COLO668 (cell line): ENCODE results near the gene PIK3AP1.
"Not testable (repeated sequence)": the region's sequence is repeated elsewhere in the genome, so short reads cannot be mapped to it uniquely, and the experiment has no call there.

Experiments
- DNase-seq: peaks from one replicate; lab custom pipeline; 2025; ENCODE audit not compliant: unreplicated experiment; lab: John Stamatoyannopoulos, UW

Gene PIK3AP1

GRCh38 chr10:96699613-96700012 lies 20.7 kb downstream of the PIK3AP1 start:
- no peak for DNase-seq

- not testable (repeated sequence) for DNase-seq
Measured at GRCh38 chr10:96698305-96698704, 22.0 kb downstream of the PIK3AP1 start.

DNA sequence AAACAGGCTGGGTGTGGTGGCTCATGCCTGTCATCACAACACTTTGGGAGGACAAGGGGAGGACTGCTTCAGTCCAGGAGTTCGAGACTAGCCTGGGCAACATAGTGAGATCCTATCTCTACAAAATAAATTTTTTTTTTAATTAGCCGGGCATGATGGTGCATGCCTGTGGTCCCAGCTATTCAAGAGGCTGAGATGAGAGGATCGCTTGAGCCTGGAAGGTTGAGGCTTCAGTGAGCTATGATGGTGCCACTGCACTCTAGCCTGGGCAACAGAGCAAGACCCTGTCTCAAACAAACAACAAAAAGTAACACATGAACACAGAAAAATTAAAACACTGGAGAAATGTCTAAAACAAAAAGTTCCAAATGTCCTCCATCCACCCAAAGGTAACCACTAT lies 22.9 kb downstream of the PIK3AP1 start:
- DNase-seq: no peak

DNA sequence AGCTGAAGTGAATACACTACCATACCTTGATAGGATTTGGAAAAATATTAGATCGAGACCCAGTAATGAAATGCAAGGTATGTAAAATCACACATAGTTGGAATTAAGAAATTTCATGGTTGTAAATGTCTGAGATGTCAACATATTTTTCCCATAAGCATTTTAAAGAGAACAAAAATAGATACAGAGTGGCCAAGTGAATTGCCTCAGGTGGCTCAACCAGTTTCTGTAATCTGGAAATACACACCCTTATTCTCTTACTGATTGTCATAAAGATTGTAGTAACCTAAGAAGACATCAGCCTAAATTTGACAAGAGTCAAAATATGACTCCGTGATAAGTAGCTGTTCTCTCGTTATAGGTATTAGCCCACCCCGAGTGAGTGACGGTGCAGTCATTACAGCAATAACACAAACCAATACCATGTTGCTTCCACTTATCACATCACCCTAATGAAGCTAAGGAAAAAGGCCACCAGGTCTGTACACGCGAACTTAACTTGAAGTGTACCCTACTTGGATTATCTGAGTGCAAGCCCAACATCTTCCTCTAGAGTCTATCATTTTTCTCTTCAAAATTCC lies 23.4 kb downstream of the PIK3AP1 start:
- no peak for DNase-seq

DNA sequence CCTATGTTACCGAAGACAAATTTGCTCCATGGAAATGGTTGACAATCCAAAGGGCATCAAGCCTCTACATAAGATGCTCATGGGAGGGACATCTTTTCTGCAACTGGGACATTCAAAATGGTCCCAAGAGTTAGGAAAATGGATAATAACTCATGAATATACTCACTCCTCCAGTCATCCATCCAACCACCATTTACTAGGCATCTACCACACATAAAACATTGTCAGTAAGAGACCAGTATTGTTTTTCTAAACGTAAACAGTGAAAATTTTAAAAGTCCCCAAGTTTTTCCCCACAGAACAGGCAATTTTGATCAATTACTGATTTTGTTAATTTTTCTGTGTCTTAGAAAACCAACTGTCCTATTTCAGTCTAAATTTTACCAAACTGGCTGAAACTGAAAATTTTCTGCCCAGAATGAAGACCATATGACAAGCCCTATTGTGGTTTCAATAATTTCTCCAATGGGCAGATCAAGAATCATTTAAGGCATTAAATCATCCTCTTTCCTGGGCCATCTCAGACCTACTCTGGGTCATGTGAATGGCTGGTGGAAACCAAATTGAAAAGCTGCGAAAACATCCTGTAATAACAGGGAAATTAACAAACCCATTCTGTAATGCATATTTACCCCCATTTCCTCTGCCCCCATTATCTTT lies 24.2 kb downstream of the PIK3AP1 start:
- DNase-seq: no peak

DNA sequence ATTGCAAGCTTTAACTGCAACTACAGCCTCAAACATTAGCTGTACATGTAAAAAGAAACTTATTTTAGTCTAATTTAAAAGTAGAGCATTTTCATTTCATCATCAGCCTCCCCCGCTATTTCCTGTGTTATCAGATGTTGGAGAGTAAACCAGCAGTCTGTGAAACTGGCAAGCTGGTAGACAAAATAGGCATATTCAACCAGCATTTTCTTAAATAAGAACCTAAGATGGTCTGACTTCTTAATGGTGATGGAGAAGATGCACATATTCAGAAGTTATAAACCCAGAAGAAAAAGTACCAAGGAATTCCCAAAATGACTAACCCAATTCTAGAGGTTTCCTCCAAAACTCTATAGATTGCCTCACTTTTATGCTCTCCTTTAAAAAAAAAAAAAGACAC lies 24.9 kb downstream of the PIK3AP1 start:
- no peak for DNase-seq

GRCh38 chr10:96693431-96693830 lies 26.9 kb downstream of the PIK3AP1 start:
- DNase-seq: no peak

DNA sequence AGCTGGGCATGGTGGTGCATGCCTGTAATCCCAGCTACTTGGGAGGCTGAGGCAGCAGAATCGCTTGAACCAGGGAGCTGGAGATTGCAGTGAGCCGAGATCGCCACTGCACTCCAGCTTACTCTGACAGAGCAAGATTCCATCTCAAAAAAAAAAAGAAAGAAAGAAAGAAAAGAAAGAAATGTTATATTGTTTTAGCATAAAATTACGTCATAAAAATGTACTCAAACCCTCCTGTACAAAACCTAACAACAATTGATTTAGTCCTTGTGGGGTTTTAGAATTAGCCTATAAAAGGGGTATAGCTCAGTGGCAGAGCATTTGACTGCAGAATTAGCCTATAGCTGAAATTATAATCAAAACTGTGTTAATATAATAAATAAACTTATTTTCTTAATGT lies 27.9 kb downstream of the PIK3AP1 start:
- no peak for DNase-seq

DNA sequence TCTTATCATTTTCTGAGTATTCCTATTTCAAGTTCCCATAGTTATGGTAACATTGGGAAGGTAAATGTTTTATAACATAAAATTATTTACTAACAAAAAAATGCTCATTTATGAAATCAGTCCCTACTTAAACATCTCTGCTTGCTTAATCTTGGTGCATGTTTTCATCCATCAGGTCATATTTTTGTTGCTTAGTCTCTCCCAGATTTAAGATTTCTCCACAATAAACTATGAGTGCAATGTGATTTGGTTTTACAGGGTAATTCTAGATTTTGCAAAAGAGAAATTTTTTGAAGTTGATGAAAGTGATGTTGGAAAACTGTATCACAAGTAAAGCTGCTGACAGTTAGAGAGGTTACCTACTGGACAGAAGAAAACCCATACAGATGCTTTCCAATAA lies 28.6 kb downstream of the PIK3AP1 start:
- DNase-seq: no peak

DNA sequence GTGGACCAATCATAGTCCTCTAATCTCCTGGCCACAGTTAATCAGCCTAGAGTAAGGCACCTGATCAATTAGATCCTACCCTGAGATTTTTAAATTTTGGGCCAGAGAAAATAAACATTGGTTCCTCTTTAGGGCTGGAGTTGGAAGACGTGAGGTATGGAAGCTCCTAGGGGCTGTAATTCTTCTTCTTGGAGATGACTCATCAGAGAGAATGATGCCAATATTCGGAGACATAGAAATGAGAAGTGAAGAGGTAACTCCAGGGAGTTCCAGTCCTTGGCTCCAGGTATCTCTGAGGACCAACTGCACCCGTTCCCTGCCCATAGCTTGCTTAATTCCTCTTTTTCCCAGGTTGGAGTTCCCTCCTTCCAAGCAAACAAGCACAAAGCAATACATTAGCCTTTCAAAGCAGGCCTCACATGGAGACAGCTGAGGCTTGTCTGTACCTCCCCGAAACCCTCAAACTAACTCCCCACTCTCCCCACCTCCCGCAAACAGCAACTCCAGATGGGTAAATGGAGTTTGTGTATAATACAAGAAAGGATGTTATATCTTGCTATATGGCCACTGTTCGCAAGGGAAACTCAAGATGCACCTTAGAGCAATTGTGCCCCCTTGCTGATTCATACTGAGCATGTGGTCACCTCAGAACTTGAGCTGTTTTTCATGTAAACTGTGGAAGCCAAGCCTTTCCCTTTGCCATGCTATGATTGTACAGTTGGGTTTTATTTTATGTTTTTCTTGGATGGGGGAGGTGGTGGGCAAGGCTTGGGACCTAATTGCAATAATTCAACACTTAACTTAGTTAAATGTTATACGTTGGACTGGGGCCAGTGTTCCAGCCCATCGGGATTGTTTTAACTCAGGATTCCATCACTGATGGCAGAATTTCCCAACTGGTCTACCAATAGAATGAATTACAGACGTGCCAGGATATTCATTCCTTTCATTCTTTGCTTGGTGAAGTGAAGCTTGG lies 29.3 kb downstream of the PIK3AP1 start:
- DNase-seq: no peak

DNA sequence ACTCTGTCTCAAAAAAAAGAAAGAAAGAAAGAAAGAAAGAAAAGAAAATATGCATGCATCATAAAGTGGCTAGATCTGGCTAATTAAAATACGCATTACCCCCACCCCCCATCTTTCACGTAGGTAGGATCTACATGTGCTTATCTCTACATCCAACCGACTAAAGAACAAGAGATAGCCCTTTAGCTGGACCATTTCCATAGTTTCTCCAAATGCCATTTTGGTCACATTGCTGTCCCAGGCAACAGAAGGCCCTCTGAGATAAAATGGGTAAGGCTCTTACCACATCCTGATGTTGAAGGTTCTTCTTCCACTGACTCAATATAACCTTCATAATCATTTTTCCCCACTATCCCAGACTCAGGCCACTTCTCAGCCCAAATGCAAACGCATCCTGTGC lies 31.5 kb downstream of the PIK3AP1 start:
- no peak for DNase-seq

DNA sequence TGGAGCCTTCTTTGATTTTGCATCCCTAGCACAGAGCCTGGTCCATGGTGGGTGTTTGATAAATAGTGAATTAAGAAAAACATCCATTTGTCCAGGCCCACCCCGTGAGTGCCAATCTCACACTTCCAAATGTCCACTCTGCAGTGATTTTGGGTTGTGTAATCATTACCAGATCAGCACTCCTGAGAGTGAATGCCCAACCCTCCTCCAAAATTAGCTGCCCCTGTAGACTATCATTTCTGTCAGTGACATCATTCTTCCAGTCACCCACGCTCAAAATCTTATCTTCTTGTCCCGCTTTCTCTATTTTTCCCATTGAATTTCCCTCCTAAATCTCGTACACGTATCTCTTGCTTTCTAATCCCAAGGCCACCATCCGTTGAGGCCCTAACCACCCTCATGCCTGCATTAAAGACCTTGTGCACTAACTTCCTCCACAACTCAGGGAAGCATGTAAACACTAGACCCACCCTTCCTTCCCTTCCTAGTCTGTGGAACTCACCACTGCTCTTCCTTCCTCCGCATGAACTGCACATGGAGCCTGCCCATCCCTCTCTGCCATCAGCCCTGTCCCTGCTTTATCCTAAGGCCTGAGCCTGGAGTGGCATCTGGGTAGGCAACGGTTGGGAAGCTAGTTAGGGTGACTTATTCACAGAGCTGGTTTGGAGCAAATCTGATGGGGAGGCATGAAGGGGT lies 32.8 kb downstream of the PIK3AP1 start:
- no peak for DNase-seq

- no peak for DNase-seq
Measured at GRCh38 chr10:96686514-96686913, 33.8 kb downstream of the PIK3AP1 start.

DNA sequence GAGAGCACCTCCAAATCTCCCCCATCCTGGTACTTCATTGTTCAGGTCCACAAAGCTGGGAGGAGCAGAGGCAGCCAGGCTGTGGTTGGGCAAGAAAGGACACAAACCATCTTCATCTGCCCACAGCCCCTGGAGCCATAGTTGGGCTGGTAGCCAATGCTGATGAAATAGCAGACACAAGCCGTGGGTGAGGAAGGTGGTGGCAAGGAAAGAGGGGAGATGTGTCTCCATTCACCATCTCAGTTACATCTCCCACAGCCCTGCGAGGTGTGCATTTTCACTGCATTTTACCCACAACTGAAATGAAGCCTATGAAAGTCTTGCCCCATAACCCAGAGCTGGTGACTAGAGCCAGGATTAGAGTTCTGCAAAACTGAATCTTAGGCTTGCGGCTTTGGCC lies 35.0 kb downstream of the PIK3AP1 start:
- DNase-seq: no peak

GRCh38 chr10:96684826-96685225 lies 35.5 kb downstream of the PIK3AP1 start:
- no peak for DNase-seq

DNA sequence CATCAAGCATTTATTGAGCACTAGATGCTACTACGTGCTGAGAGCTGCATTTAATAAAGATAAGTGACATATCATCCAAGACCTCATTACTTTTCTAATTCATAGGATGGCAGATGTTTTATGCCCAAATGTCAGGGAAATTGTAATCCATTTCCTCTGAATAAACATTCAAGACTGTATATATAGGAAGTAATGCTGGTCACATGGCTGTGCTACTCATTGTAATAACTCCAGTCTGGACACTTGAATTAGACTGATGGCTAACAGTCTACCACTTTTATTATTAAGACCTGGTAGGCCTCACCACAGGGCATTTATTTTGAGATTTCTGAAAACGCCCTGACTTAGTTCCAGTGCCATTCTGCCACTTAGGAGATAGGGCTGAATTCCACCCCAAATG lies 36.6 kb downstream of the PIK3AP1 start:
- DNase-seq: no peak

DNA sequence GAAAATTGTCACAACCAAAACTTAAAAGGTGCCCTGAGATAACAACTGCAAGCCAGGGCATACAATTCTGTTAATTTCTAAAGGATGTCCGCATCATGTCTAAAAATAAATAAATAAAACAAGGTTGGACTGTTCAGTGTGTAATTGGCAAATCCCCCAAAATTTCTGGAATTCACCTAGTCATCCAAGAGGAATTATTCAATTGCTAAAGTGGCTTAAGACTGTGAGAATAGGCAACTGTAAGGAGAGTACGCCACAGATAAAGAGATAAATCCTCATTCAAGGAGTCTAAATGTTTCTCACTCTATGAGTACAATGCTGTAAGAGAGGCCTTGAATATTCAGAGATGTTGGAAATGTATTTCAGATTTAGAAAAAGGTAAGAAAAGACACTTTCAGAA lies 37.2 kb downstream of the PIK3AP1 start:
- DNase-seq: no peak

DNA sequence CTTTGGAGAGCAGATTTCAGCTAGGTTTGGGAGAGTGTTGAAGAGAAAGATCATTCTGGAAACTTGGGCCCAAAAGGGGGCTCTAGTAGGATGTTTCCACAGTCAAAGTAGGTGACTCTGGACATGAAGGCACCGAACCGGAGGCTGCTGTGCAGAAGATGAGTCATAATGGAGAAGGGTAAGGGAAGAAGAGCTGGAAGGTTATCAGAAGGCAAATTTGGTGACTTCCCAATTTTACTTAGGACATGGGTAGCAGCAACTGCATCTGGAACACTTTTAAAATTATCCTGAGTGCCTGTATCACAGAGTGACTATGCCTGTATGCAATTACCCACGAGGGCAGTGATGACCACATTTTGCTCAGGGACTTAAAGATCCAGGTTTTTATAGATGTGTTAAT lies 38.8 kb downstream of the PIK3AP1 start:
- no peak for DNase-seq

DNA sequence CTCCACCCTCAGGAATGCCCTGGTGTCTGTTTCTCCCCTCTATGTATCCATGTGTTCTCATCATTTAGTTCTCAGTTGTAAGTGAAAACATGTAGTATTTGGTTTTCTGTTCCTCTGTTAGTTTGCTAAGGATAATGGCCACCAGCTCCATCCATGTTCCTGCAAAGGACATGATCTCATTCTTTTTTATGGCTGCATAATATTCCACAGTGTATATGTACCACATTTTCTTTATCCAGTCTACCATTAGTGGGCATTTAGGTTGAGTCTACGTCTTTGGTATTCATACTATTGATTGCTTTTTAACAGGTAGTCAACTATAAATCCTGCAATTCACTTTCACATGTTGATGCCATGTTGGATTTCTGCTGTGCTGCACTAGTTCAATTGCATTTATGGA lies 39.9 kb downstream of the PIK3AP1 start:
- DNase-seq: not testable (repeated sequence)

GRCh38 chr10:96678725-96679124 lies 41.6 kb downstream of the PIK3AP1 start:
- DNase-seq: no peak
